ENCODE data around the gene THSD4.
"Not testable (repeated sequence)": the region's sequence is repeated elsewhere in the genome, so short reads cannot be mapped to it uniquely, and the experiment has no call there.

Gene THSD4

GRCh38 chr15:71708051-71708429, 592.8 kb downstream of the THSD4 start:
- H3K27ac ChIP-seq (ENCODE audit: low read depth, low read length): no peak overlapping the region
- H3K9me3 ChIP-seq (ENCODE audit: control insufficient read depth, insufficient read depth, low read depth, low read length): no peaks in the 10 kb centered on the region
- H3K9ac ChIP-seq (ENCODE audit: low read length): no peak overlapping the region
- H3K4me1 ChIP-seq (ENCODE audit: control insufficient read depth, insufficient read depth, low read length): 0 out of 2 replicates have a peak, but pooled peaks cover 6% of the 10 kb centered on the region
- H3K27me3 ChIP-seq (ENCODE audit: control insufficient read depth, insufficient read depth, low read length): no peaks in the 10 kb centered on the region
- no peaks in the 10 kb centered on the region for H3K36me3 ChIP-seq (ENCODE audit: control insufficient read depth, insufficient read depth, low read length)
- H3K4me3 ChIP-seq (ENCODE audit: low read depth, low read length): no peak overlapping the region

GRCh38 chr15:71708741-71709140, 593.5 kb downstream of the THSD4 start:
- no peak overlapping the region for H3K27ac ChIP-seq (ENCODE audit: low read depth, low read length)
- H3K4me3 ChIP-seq (ENCODE audit: low read depth, low read length): no peak overlapping the region
- H3K4me1 ChIP-seq (ENCODE audit: control insufficient read depth, insufficient read depth, low read length): 0 out of 2 replicates have a peak, but pooled peaks cover 6% of the 10 kb centered on the region
- H3K9ac ChIP-seq (ENCODE audit: low read length): no peak overlapping the region
- H3K36me3 ChIP-seq (ENCODE audit: control insufficient read depth, insufficient read depth, low read length): no peaks in the 10 kb centered on the region
- no peaks in the 10 kb centered on the region for H3K27me3 ChIP-seq (ENCODE audit: control insufficient read depth, insufficient read depth, low read length)
- no peaks in the 10 kb centered on the region for H3K9me3 ChIP-seq (ENCODE audit: control insufficient read depth, insufficient read depth, low read depth, low read length)

GRCh38 chr15:71709808-71710418, 594.6 kb downstream of the THSD4 start:
- H3K27me3 ChIP-seq (ENCODE audit: control insufficient read depth, insufficient read depth, low read length): no peaks in the 10 kb centered on the region
- no peaks in the 10 kb centered on the region for H3K9me3 ChIP-seq (ENCODE audit: control insufficient read depth, insufficient read depth, low read depth, low read length)
- H3K27ac ChIP-seq (ENCODE audit: low read depth, low read length): no peak overlapping the region
- H3K4me1 ChIP-seq (ENCODE audit: control insufficient read depth, insufficient read depth, low read length): 0 out of 2 replicates have a peak, but pooled peaks cover 2% of the 10 kb centered on the region
- no peak overlapping the region for H3K4me3 ChIP-seq (ENCODE audit: low read depth, low read length)
- H3K36me3 ChIP-seq (ENCODE audit: control insufficient read depth, insufficient read depth, low read length): no peaks in the 10 kb centered on the region
- H3K9ac ChIP-seq (ENCODE audit: low read length): no peak overlapping the region

- Histone ChIP-seq H3K9me3 (ENCODE audit: control insufficient read depth, insufficient read depth, low read depth, low read length) (no peaks in the 10 kb centered on the region), H3K4me1 (ENCODE audit: control insufficient read depth, insufficient read depth, low read length) (no peaks in the 10 kb centered on the region), H3K36me3 (ENCODE audit: control insufficient read depth, insufficient read depth, low read length) (no peaks in the 10 kb centered on the region), H3K4me3 (ENCODE audit: low read depth, low read length) (no peak overlapping the region), H3K27me3 (ENCODE audit: control insufficient read depth, insufficient read depth, low read length) (no peaks in the 10 kb centered on the region), H3K27ac (ENCODE audit: low read depth, low read length) (no peak overlapping the region), H3K9ac (ENCODE audit: low read length) (no peak overlapping the region)
Measured at GRCh38 chr15:71712182-71712581, 596.9 kb downstream of the THSD4 start.

- Histone ChIP-seq H3K36me3 (ENCODE audit: control insufficient read depth, insufficient read depth, low read length) (no peaks in the 10 kb centered on the region), H3K27ac (ENCODE audit: low read depth, low read length) (no peak overlapping the region), H3K4me1 (ENCODE audit: control insufficient read depth, insufficient read depth, low read length) (no peaks in the 10 kb centered on the region), H3K4me3 (ENCODE audit: low read depth, low read length) (no peak overlapping the region), H3K27me3 (ENCODE audit: control insufficient read depth, insufficient read depth, low read length) (no peaks in the 10 kb centered on the region), H3K9ac (ENCODE audit: low read length) (no peak overlapping the region), H3K9me3 (ENCODE audit: control insufficient read depth, insufficient read depth, low read depth, low read length) (no peaks in the 10 kb centered on the region)
Measured at GRCh38 chr15:71713191-71713809, 598.0 kb downstream of the THSD4 start.

GRCh38 chr15:71715914-71716313, 600.6 kb downstream of the THSD4 start:
- Histone ChIP-seq H3K27ac (ENCODE audit: low read depth, low read length) (no peak overlapping the region), H3K27me3 (ENCODE audit: control insufficient read depth, insufficient read depth, low read length) (no peaks in the 10 kb centered on the region), H3K4me3 (ENCODE audit: low read depth, low read length) (no peak overlapping the region)

GRCh38 chr15:71716990-71717389, 601.7 kb downstream of the THSD4 start:
- Histone ChIP-seq H3K27me3 (ENCODE audit: control insufficient read depth, insufficient read depth, low read length) (no peaks in the 10 kb centered on the region), H3K4me3 (ENCODE audit: low read depth, low read length) (no peak overlapping the region), H3K4me1 (ENCODE audit: control insufficient read depth, insufficient read depth, low read length) (no peaks in the 10 kb centered on the region), H3K27ac (ENCODE audit: low read depth, low read length) (no peak overlapping the region), H3K9ac (ENCODE audit: low read length) (no peak overlapping the region), H3K9me3 (ENCODE audit: control insufficient read depth, insufficient read depth, low read depth, low read length) (no peaks in the 10 kb centered on the region), H3K36me3 (ENCODE audit: control insufficient read depth, insufficient read depth, low read length) (no peaks in the 10 kb centered on the region)

More at GRCh38 chr15:71715914-71716313, 600.6 kb downstream of the THSD4 start:
- Histone ChIP-seq H3K4me1 (ENCODE audit: control insufficient read depth, insufficient read depth, low read length) (no peaks in the 10 kb centered on the region), H3K36me3 (ENCODE audit: control insufficient read depth, insufficient read depth, low read length) (no peaks in the 10 kb centered on the region), H3K9me3 (ENCODE audit: control insufficient read depth, insufficient read depth, low read depth, low read length) (no peaks in the 10 kb centered on the region), H3K9ac (ENCODE audit: low read length) (no peak overlapping the region)

- Histone ChIP-seq H3K36me3 (ENCODE audit: control insufficient read depth, insufficient read depth, low read length) (no peaks in the 10 kb centered on the region), H3K27ac (ENCODE audit: low read depth, low read length) (no peak overlapping the region), H3K4me3 (ENCODE audit: low read depth, low read length) (no peak overlapping the region), H3K4me1 (ENCODE audit: control insufficient read depth, insufficient read depth, low read length) (no peaks in the 10 kb centered on the region), H3K9me3 (ENCODE audit: control insufficient read depth, insufficient read depth, low read depth, low read length) (no peaks in the 10 kb centered on the region), H3K9ac (ENCODE audit: low read length) (no peak overlapping the region), H3K27me3 (ENCODE audit: control insufficient read depth, insufficient read depth, low read length) (no peaks in the 10 kb centered on the region)
Measured at GRCh38 chr15:71718116-71718910, 603.0 kb downstream of the THSD4 start.

GRCh38 chr15:71723344-71723743, 608.1 kb downstream of the THSD4 start:
- no peak overlapping the region for H3K4me3 ChIP-seq (ENCODE audit: low read depth, low read length)
- no peaks in the 10 kb centered on the region for H3K9me3 ChIP-seq (ENCODE audit: control insufficient read depth, insufficient read depth, low read depth, low read length)
- no peak overlapping the region for H3K27ac ChIP-seq (ENCODE audit: low read depth, low read length)
- no peaks in the 10 kb centered on the region for H3K27me3 ChIP-seq (ENCODE audit: control insufficient read depth, insufficient read depth, low read length)
- no peaks in the 10 kb centered on the region for H3K36me3 ChIP-seq (ENCODE audit: control insufficient read depth, insufficient read depth, low read length)
- no peak overlapping the region for H3K9ac ChIP-seq (ENCODE audit: low read length)
- H3K4me1 ChIP-seq (ENCODE audit: control insufficient read depth, insufficient read depth, low read length): no peaks in the 10 kb centered on the region

- not testable (repeated sequence) for H3K27ac ChIP-seq (ENCODE audit: low read depth, low read length); H3K4me1 ChIP-seq (ENCODE audit: control insufficient read depth, insufficient read depth, low read length); H3K27me3 ChIP-seq (ENCODE audit: control insufficient read depth, insufficient read depth, low read length); H3K9ac ChIP-seq (ENCODE audit: low read length); H3K4me3 ChIP-seq (ENCODE audit: low read depth, low read length); H3K9me3 ChIP-seq (ENCODE audit: control insufficient read depth, insufficient read depth, low read depth, low read length); H3K36me3 ChIP-seq (ENCODE audit: control insufficient read depth, insufficient read depth, low read length)
Measured at GRCh38 chr15:71725207-71725955, 610.1 kb downstream of the THSD4 start.

Data from HUES6 (cell line).